Stimulated activated CD8-positive, alpha-beta memory T cell treated with anti-CD3 and anti-CD28 coated beads, Interleukin-12 subunit alpha, Interleukin-12 subunit beta, amount 100 ng/mL, for 24 hours (primary cell): ENCODE measurements around the gene NEURL1.

Experiments
- DNase-seq: peaks from one replicate; pipeline ENCODE4 v3.0.0-alpha.2; 2020; ENCODE audit errors: extremely low read depth

The NEURL1 gene

GRCh38 chr10:103493362-103493915 lies at the start of gene NEURL1:
Gene NEURL1 (plus strand): TSS chr10:103493705. CDS start chr10:103494388, 683 bp downstream.
- no peak for DNase-seq

- no peak for DNase-seq
Measured at GRCh38 chr10:103444478-103444877, 49.0 kb upstream of the NEURL1 start.

GRCh38 chr10:103445366-103445765 lies 48.1 kb upstream of the NEURL1 start:
- no peak for DNase-seq

GRCh38 chr10:103445767-103446567 lies 47.5 kb upstream of the NEURL1 start:
- DNase-seq: no peak

GRCh38 chr10:103447187-103447586 lies 46.3 kb upstream of the NEURL1 start:
- DNase-seq: no peak

- no peak for DNase-seq
Measured at GRCh38 chr10:103448746-103449145, 44.8 kb upstream of the NEURL1 start.

- DNase-seq: no peak
Measured at GRCh38 chr10:103449208-103450144, 44.0 kb upstream of the NEURL1 start.

- DNase-seq: no peak
Measured at GRCh38 chr10:103450201-103450695, 43.3 kb upstream of the NEURL1 start.

- DNase-seq: no peak
Measured at GRCh38 chr10:103451091-103451813, 42.3 kb upstream of the NEURL1 start.

GRCh38 chr10:103451831-103452505 lies 41.5 kb upstream of the NEURL1 start, which contains the start of gene CALHM2:
Gene CALHM2 (minus strand): TSS chr10:103452370. CDS start chr10:103449941, 2,429 bp downstream.
- no peak for DNase-seq

GRCh38 chr10:103452506-103453230 lies 40.8 kb upstream of the NEURL1 start:
- no peak for DNase-seq

GRCh38 chr10:103454026-103454425 lies 39.5 kb upstream of the NEURL1 start:
- DNase-seq: no peak

GRCh38 chr10:103455235-103455634 lies 38.3 kb upstream of the NEURL1 start:
- no peak for DNase-seq

GRCh38 chr10:103456074-103456660 lies 37.3 kb upstream of the NEURL1 start:
- DNase-seq: no peak

- DNase-seq: no peak
Measured at GRCh38 chr10:103457176-103457712, 36.3 kb upstream of the NEURL1 start.

GRCh38 chr10:103457896-103458583 lies 35.5 kb upstream of the NEURL1 start:
- DNase-seq: no peak

GRCh38 chr10:103458720-103459119 lies 34.8 kb upstream of the NEURL1 start, which contains the start of gene CALHM1:
Gene CALHM1 (minus strand): TSS chr10:103458900. CDS start chr10:103458751, 149 bp downstream.
- no peak for DNase-seq

- DNase-seq: no peak
Measured at GRCh38 chr10:103459615-103460014, 33.9 kb upstream of the NEURL1 start.

- DNase-seq: no peak
Measured at GRCh38 chr10:103463499-103463898, 30.0 kb upstream of the NEURL1 start.
